ENCODE results near the gene EPM2A.

GRCh38 chr6:145656128-145656527, 79.2 kb downstream of the EPM2A start:
- TF ChIP-seq CTCF (conservative IDR thresholded peaks at IDR 0.05) (no peak), EZH2 (IDR thresholded peaks at IDR 0.05; ENCODE audit: low read depth) (no peak)
